Lower leg skin (tissue), 4 donors: ENCODE results near the gene NEK11. TPM values are rescaled to one million over a fixed set of nuclear protein-coding genes. Genes with fewer than 3 reads are reported as not detected.

Experiments
- DNase-seq, 2 donors: peaks; one replicate each; pipeline ENCODE4 v3.0.0-alpha.2; 2019; ENCODE audit warnings: low spot score in 2 of 2
- H3K4me3 ChIP-seq: fragments of 200-600 bp; sonication (generic); 2 replicates; pipeline ENCODE4 v1.5.1; 2017; ENCODE audit warnings: mild to moderate bottlenecking, low read depth; ENCODE audit not compliant: poor library complexity, severe bottlenecking
- POLR2A ChIP-seq, 2 donors: fragments of 450-650 bp; IDR thresholded peaks; one replicate each; pipeline ENCODE4 v1.6.1; 2016 to 2017; ENCODE audit warnings: antibody characterized with exemption in 2 of 2, mild to moderate bottlenecking in 1 of 2, moderate library complexity in 1 of 2
- WGBS, 2 donors: methylation state at CpG; one replicate each; pipeline ENCODE4 v1.1.5; 2018; 5-methylcytosine and 5-hydroxymethylcytosine counted together
- intact Hi-C: fragments of 100-400 bp; cut with DNase I; formaldehyde crosslinking; loops from one replicate; pipeline ENCODE4 v1.15.0; 2023; ENCODE audit warnings: low total_unique reads
- total RNA-seq, 4 donors: library from RNA; depleted of rRNA; stranded (reverse); fragments of >200 nt; gene quantifications; one replicate each; pipeline ENCODE4 v1.1.0, GENCODE V29; 2016
- TF ChIP-seq, protein P1 (sequence below), 3 donors: fragments of 450-650 bp; IDR thresholded peaks; one replicate each; pipeline ENCODE4 v1.5.1; 2016; ENCODE audit warnings: antibody characterized with exemption in 3 of 3, mild to moderate bottlenecking in 3 of 3, moderate library complexity in 2 of 3

NEK11 gene
- total RNA-seq, 4 donors from 2014 or later, result 3.3 to 17.3 (median 6.6) TPM

DNA sequence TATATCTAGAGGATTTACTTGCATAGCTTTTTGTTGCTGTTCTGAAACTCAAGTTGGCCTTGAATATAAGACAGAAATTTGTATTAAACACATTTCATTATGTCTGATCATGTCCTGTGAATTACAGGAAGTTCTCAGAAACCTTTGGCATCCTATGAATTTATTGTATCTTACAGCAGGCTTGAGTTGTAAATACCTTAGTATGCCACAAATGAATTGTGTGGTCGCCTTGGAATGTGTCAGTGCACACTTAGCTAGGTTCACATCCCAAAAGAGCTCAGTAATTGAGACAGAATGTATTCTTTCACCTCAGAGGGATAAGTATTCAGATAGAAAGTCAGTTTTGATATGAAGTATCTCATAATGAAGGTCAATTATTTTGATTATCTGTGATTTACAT lies 83.4 kb downstream of the NEK11 start:
- intact Hi-C loops, result no loop called here
- TF ChIP-seq POLR2A (IDR thresholded peaks at IDR 0.05), result no peak
- TF ChIP-seq, protein P1, sequence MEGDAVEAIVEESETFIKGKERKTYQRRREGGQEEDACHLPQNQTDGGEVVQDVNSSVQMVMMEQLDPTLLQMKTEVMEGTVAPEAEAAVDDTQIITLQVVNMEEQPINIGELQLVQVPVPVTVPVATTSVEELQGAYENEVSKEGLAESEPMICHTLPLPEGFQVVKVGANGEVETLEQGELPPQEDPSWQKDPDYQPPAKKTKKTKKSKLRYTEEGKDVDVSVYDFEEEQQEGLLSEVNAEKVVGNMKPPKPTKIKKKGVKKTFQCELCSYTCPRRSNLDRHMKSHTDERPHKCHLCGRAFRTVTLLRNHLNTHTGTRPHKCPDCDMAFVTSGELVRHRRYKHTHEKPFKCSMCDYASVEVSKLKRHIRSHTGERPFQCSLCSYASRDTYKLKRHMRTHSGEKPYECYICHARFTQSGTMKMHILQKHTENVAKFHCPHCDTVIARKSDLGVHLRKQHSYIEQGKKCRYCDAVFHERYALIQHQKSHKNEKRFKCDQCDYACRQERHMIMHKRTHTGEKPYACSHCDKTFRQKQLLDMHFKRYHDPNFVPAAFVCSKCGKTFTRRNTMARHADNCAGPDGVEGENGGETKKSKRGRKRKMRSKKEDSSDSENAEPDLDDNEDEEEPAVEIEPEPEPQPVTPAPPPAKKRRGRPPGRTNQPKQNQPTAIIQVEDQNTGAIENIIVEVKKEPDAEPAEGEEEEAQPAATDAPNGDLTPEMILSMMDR (IDR thresholded peaks at IDR 0.05), result no peak
- no peak overlapping the region for H3K4me3 ChIP-seq
- 75 to 88% methylated on average over 1 of the region's 1 CpG for WGBS, 2 donors
- DNase-seq, result no peak

GRCh38 chr3:131114256-131114655 lies 87.6 kb downstream of the NEK11 start:
- TF ChIP-seq, protein P1 (IDR thresholded peaks at IDR 0.05), result no peak
- no peak for TF ChIP-seq POLR2A (IDR thresholded peaks at IDR 0.05)
- 49 to 57% methylated on average over 3 of the region's 3 CpGs for WGBS, 2 donors
- H3K4me3 ChIP-seq, result no peak overlapping the region
- DNase-seq, result no peak
- intact Hi-C loops, result no loop called here

DNA sequence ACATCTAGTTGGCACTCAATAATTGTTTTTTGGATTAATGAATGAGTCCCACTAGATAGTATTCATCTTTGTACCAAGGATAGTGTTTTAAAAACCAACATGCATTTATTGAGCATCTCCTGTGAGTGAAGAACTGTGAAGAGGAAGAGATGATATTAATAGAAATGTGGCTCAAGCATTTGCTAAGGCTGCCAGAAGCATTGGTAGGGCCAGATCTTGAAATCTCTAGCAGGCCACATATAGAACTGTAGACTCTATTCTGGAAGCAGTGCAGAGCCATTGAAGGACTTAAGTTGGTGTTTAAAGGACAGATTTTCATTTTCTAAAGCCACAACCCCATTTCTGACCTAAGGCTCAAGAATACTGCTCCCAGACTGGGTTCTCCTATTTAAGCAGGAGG lies 99.0 kb downstream of the NEK11 start:
- intact Hi-C loops, result no loop called here
- TF ChIP-seq POLR2A (IDR thresholded peaks at IDR 0.05), result no peak
- TF ChIP-seq, protein P1 (IDR thresholded peaks at IDR 0.05), result no peak
- DNase-seq, result no peak
- no peak overlapping the region for H3K4me3 ChIP-seq

DNA sequence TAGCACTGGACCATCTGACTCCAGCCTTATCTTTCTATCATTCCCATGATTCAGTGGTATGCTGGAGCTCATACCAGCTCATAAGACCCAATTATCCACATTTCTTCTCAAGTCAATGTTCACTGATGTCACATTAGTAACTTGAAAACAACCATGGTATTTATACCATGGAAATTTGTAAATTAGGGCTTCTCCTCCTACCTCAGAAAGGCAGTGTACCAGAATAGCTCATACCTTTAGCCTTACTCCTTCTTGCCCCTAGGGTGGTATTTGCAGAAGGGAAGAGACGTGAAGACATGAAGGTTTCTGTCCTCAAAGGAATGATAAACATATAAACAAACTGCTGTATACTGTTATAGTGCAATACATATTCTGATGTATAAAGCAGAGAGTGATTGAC lies 114.2 kb downstream of the NEK11 start:
- DNase-seq, result no peak
- H3K4me3 ChIP-seq, result no peak overlapping the region
- TF ChIP-seq POLR2A (IDR thresholded peaks at IDR 0.05), result no peak
- TF ChIP-seq, protein P1 (IDR thresholded peaks at IDR 0.05), result no peak
- 91 to 100% methylated on average over 1 of the region's 1 CpG for WGBS, 2 donors
- intact Hi-C loops, result no loop called here

- no peak for DNase-seq
- TF ChIP-seq, protein P1 (IDR thresholded peaks at IDR 0.05), result no peak
- TF ChIP-seq POLR2A (IDR thresholded peaks at IDR 0.05), result no peak
- no peak overlapping the region for H3K4me3 ChIP-seq
- 100% methylated on average over 2 of the region's 2 CpGs for WGBS, 2 donors
- intact Hi-C loops, result no loop called here
These were observed 115.1 kb downstream of the NEK11 start for GRCh38 chr3:131141770-131142169.

DNA sequence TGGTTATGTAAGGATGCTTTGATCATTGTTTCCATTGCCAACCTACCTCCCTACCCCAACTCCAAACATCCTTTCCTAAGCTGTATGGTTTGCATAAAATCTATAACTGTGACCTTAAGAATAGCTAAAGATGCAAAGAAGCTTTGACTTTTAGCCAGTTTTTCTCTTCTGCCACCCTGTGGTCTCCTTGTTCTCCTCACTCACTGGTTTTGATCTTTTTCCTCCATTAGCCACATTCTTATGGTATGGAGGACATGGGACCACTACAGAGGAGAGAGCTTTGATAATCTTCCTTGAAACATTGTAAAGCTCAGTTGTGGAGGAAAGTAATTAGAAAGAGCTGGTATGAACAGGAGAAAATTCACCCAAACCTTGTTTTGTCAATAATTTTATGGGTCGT lies 115.9 kb downstream of the NEK11 start:
- no peak overlapping the region for H3K4me3 ChIP-seq
- 95 to 96% methylated on average over 1 of the region's 1 CpG for WGBS, 2 donors
- TF ChIP-seq, protein P1 (IDR thresholded peaks at IDR 0.05), result no peak
- TF ChIP-seq POLR2A (IDR thresholded peaks at IDR 0.05), result no peak
- intact Hi-C loops, result no loop called here
- DNase-seq, result no peak
